CD4-positive, alpha-beta T cell (primary cell): ENCODE data around the gene CHRNB4. TPM values are rescaled to one million over a fixed set of nuclear protein-coding genes. Genes with fewer than 3 reads are reported as not detected.

Experiments
- ATAC-seq: fragments of 200-7000 bp; cut with Tn5 transposase; one replicate; pipeline ENCODE4 v1.10.0; 2022; ENCODE audit warnings: mild to moderate bottlenecking; ENCODE audit not compliant: poor library complexity
- CTCF ChIA-PET: fragments of 350-600 bp; sonication (Branson Sonifier 250); formaldehyde crosslinking; loops from one replicate; lab custom pipeline; 2021; ENCODE audit warnings: antibody characterized with exemption, inconsistent platforms; lab: Charles Lee
- POLR2A ChIA-PET: fragments of 350-600 bp; sonication (Branson Sonifier 250); formaldehyde crosslinking; loops from one replicate; lab custom pipeline; 2021; ENCODE audit warnings: antibody characterized with exemption, inconsistent platforms; lab: Charles Lee
- DNase-seq, 14 experiments: peaks; one replicate each; pipeline ENCODE4 v3.0.0-alpha.2; 2013 to 2020; ENCODE audit warnings: mixed read lengths in 2 of 14
- H3K27ac ChIP-seq, 2 donors: one replicate each; pipeline versions ENCODE4 v1.5.1 to v1.7.0; 2013; ENCODE audit warnings: low read length in 2 of 2, low read depth in 1 of 2, mild to moderate bottlenecking in 1 of 2
- H3K27me3 ChIP-seq, 2 experiments: 1 replicate in 1 of 2; 2 replicates in 1 of 2; pipeline versions ENCODE4 v1.6.1 to v1.7.0; 2013; ENCODE audit warnings: low read length in 2 of 2, control low read depth in 1 of 2, mild to moderate bottlenecking in 1 of 2, moderate library complexity in 1 of 2; ENCODE audit not compliant: insufficient read depth in 2 of 2, control insufficient read depth in 1 of 2
- H3K36me3 ChIP-seq: one replicate; pipeline ENCODE4 v1.6.1; 2013; ENCODE audit warnings: low read length, control low read depth; ENCODE audit not compliant: insufficient read depth
- H3K4me1 ChIP-seq: one replicate; pipeline ENCODE4 v1.6.1; 2013; ENCODE audit warnings: low read length, control low read depth; ENCODE audit not compliant: insufficient read depth
- H3K4me3 ChIP-seq: one replicate; pipeline ENCODE4 v1.5.1; 2013; ENCODE audit warnings: mild to moderate bottlenecking, low read length, moderate library complexity
- H3K9me3 ChIP-seq, 2 experiments: 1 replicate in 1 of 2; 2 replicates in 1 of 2; pipeline versions ENCODE4 v1.6.1 to v1.7.0; 2013; ENCODE audit warnings: low read length in 2 of 2, mild to moderate bottlenecking in 2 of 2, control low read depth in 1 of 2, moderate library complexity in 1 of 2; ENCODE audit not compliant: control insufficient read depth in 1 of 2, insufficient read depth in 1 of 2
- H3K27ac Mint-ChIP-seq: one replicate; pipeline ENCODE4 v1.8.0; 2020; ENCODE audit warnings: mixed read lengths
- H3K27me3 Mint-ChIP-seq: one replicate; pipeline ENCODE4 v1.8.0; 2021; ENCODE audit warnings: mixed read lengths
- H3K36me3 Mint-ChIP-seq: one replicate; pipeline ENCODE4 v1.8.0; 2021; ENCODE audit warnings: low read depth, mixed read lengths
- H3K4me1 Mint-ChIP-seq: one replicate; pipeline ENCODE4 v1.8.0; 2021; ENCODE audit warnings: low read depth, mixed read lengths
- H3K4me3 Mint-ChIP-seq: one replicate; pipeline ENCODE4 v1.8.0; 2020; ENCODE audit warnings: mild to moderate bottlenecking, mixed read lengths
- H3K9me3 Mint-ChIP-seq: one replicate; pipeline ENCODE4 v1.8.0; 2020; ENCODE audit warnings: mixed read lengths
- intact Hi-C, 2 experiments: fragments of 100-400 bp; cut with DNase I in 1 of 2; cut with micrococcal nuclease in 1 of 2; formaldehyde crosslinking; loops; one replicate each; pipeline versions ENCODE4 v1.15.1 to v1.9.0; 2023 to 2025; cut with DNase I, micrococcal nuclease
- total RNA-seq, 174 experiments: library from RNA in 2 of 174; stranded (reverse) in 2 of 174; gene quantifications; one replicate each; pipeline ENCODE4 v1.2.3 and lab custom pipeline; 2021 to 2026
- TF ChIP-seq, protein P1 (sequence below): fragments of 200-600 bp; IDR thresholded peaks from one replicate; pipeline ENCODE4 v1.8.0; 2022; ENCODE audit warnings: antibody characterized with exemption, mild to moderate bottlenecking

Gene CHRNB4
- total RNA-seq, 2 experiments from 2014 or later = not detected

DNA sequence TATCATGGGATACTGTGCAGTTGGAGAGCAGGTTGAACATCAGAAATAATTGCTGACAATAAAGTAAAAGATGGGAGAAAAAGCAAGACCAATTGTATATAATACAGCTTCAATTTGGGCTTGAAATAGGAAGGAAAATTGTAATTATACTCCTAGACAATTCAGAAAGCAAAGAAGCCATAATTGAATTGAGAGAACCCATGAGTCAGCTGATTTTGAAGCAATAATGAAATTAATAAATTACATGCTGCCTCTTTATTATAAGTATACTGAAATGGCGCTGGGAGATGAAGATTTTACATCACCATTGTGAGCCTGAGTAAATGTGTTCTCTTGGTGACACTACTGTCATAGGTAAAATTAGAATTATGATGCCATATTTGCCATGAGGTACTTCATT lies 43.4 kb downstream of the CHRNB4 start:
- Mint-ChIP-seq H3K4me1 (no peaks in the 10 kb centered on the region), H3K36me3 (no peaks in the 10 kb centered on the region), H3K4me3 (no peak overlapping the region), H3K27ac (no peak overlapping the region), H3K27me3 (no peaks in the 10 kb centered on the region), H3K9me3 (no peaks in the 10 kb centered on the region)
- DNase-seq = no peak
- no peak overlapping the region for H3K4me3 ChIP-seq
- no peaks in the 10 kb centered on the region for H3K9me3 ChIP-seq
- intact Hi-C loops = no loop called here
- no peak for ATAC-seq
- no peak overlapping the region for H3K27ac ChIP-seq
- ChIA-PET CTCF (no interaction called here), POLR2A (no interaction called here)
- H3K36me3 ChIP-seq = no peaks in the 10 kb centered on the region
- H3K27me3 ChIP-seq = no peaks in the 10 kb centered on the region
- TF ChIP-seq, protein P1, sequence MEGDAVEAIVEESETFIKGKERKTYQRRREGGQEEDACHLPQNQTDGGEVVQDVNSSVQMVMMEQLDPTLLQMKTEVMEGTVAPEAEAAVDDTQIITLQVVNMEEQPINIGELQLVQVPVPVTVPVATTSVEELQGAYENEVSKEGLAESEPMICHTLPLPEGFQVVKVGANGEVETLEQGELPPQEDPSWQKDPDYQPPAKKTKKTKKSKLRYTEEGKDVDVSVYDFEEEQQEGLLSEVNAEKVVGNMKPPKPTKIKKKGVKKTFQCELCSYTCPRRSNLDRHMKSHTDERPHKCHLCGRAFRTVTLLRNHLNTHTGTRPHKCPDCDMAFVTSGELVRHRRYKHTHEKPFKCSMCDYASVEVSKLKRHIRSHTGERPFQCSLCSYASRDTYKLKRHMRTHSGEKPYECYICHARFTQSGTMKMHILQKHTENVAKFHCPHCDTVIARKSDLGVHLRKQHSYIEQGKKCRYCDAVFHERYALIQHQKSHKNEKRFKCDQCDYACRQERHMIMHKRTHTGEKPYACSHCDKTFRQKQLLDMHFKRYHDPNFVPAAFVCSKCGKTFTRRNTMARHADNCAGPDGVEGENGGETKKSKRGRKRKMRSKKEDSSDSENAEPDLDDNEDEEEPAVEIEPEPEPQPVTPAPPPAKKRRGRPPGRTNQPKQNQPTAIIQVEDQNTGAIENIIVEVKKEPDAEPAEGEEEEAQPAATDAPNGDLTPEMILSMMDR = no peak
- H3K4me1 ChIP-seq = no peaks in the 10 kb centered on the region

GRCh38 chr15:78574944-78575343 lies 66.1 kb downstream of the CHRNB4 start:
- Histone ChIP-seq H3K4me1 (no peaks in the 10 kb centered on the region), H3K36me3 (no peaks in the 10 kb centered on the region), H3K4me3 (no peak overlapping the region), H3K27ac (no peak overlapping the region), H3K27me3 (no peaks in the 10 kb centered on the region), H3K9me3 (no peaks in the 10 kb centered on the region)
- POLR2A ChIA-PET = no interaction called here
- intact Hi-C loops = no loop called here
- CTCF ChIA-PET = no interaction called here
- Mint-ChIP-seq H3K36me3 (no peaks in the 10 kb centered on the region), H3K4me3 (no peak overlapping the region), H3K9me3 (no peaks in the 10 kb centered on the region), H3K4me1 (no peaks in the 10 kb centered on the region), H3K27me3 (peaks cover 7% of the 10 kb centered on the region), H3K27ac (no peak overlapping the region)
- TF ChIP-seq, protein P1 = no peak
- ATAC-seq = no peak
- no peak for DNase-seq

Other genes starting within 250 kb of the CHRNB4 start
- gene IREB2, start 203.0 kb downstream of the CHRNB4 start, total RNA-seq = 10 to 100 TPM; 84.3 to 89.0 TPM
- gene HYKK, start 133.6 kb downstream of the CHRNB4 start, total RNA-seq = 1 to 10 TPM; 1.8 to 2.3 TPM
- gene PSMA4, start 100.8 kb downstream of the CHRNB4 start, total RNA-seq = 10 to 100 TPM; 65.5 to 66.4 TPM
- under 1 TPM; 0.25 TPM for gene CHRNA5, start 75.7 kb downstream of the CHRNB4 start, total RNA-seq
- gene CHRNA3, start 20.2 kb downstream of the CHRNB4 start, total RNA-seq = not detected
- gene ADAMTS7, start 170.3 kb upstream of the CHRNB4 start, total RNA-seq = under 1 TPM; 0.11 to 0.30 TPM
- 100 to 1,000 TPM; 463 to 496 TPM for gene MORF4L1, start 231.7 kb upstream of the CHRNB4 start, total RNA-seq